ENCODE data around the gene CIZ1. TPM values are rescaled to one million over a fixed set of nuclear protein-coding genes. Genes with fewer than 3 reads are reported as not detected.

The CIZ1 gene
- total RNA-seq, 1 experiment from 2014 or later = 111 TPM

DNA sequence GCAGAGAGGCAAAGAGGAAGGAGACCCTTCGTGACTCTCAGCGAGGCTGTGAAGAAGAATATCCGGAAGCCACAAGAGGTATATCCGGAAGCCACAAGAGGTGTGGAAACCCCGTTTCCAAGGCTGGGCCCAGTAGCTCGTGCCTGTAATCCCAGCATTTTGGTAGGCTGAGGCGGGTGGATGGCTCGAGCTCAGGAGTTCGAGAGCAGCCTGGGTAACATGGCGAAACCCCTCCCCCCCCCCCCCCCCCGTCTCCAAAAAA, 31.9 kb downstream of the CIZ1 start:
- intact Hi-C loops (cut with micrococcal nuclease; ENCODE audit: unreplicated experiment) = no loop called here

DNA sequence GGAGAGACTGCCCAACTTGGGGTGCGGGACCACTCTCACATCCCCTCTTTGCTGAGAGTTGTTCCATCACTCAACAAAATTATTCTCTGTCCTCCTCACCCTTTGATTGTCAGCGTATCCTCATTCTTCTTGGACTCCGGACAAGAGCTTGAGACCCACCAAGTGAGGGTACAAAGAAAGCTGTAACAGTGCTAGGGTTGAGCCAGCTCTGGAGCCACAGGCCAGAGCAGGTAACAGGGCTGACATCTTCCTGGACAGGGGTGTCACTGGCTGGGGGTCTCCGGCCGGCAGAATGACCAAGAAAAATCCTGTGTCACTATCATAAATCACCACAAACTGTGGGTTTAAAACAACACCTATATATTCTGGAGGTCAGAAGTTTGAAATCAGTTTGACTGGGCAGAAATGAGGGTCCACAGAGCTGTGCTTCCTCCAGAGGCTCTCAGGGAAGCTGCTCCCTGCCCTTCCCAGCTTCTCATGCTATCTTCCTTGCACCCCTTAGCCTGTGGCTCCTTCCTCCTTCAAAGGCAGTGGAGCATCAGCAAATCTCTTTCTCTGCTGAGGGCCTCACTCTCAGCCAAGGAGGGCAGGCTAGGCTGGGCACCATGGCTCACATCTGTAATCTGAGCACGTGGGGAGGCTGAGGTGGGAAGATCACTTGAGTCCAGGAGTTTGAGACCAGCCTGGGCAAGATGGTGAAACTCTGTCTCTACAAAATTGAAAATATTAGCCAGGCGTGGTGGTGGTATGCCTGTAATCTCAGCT, 35.5 kb downstream of the CIZ1 start:
- Histone ChIP-seq H3K36me3 (ENCODE audit: control insufficient read depth, insufficient read depth, low read length) (no peaks in the 10 kb centered on the region; the same call in 1 of the 2 replicates), H3K27me3 (ENCODE audit: control insufficient read depth, insufficient read depth, low read length) (no peaks in the 10 kb centered on the region), H3K27ac (ENCODE audit: low read length) (no peak overlapping the region), H3K9me3 (ENCODE audit: control insufficient read depth, insufficient read depth, low read depth, low read length) (no peaks in the 10 kb centered on the region), H3K4me3 (ENCODE audit: low read depth in 2 of 2, low read length in 2 of 2) (no peak overlapping the region), H3K4me1 (ENCODE audit: control insufficient read depth, insufficient read depth, low read length) (peaks cover 4% of the 10 kb centered on the region; the same call in 1 of the 2 replicates)
- in situ Hi-C loops (cut with HindIII; ENCODE audit: low pct_unique_long_range_greater_than_20kb, low sequenced_read_pairs) (no loop called here), intact Hi-C loops (cut with micrococcal nuclease; ENCODE audit: unreplicated experiment) (no loop called here)
- ATAC-seq = no peak
- BruUV-seq (replicated peaks) = no TSS peak
- TF ChIP-seq, protein P1, sequence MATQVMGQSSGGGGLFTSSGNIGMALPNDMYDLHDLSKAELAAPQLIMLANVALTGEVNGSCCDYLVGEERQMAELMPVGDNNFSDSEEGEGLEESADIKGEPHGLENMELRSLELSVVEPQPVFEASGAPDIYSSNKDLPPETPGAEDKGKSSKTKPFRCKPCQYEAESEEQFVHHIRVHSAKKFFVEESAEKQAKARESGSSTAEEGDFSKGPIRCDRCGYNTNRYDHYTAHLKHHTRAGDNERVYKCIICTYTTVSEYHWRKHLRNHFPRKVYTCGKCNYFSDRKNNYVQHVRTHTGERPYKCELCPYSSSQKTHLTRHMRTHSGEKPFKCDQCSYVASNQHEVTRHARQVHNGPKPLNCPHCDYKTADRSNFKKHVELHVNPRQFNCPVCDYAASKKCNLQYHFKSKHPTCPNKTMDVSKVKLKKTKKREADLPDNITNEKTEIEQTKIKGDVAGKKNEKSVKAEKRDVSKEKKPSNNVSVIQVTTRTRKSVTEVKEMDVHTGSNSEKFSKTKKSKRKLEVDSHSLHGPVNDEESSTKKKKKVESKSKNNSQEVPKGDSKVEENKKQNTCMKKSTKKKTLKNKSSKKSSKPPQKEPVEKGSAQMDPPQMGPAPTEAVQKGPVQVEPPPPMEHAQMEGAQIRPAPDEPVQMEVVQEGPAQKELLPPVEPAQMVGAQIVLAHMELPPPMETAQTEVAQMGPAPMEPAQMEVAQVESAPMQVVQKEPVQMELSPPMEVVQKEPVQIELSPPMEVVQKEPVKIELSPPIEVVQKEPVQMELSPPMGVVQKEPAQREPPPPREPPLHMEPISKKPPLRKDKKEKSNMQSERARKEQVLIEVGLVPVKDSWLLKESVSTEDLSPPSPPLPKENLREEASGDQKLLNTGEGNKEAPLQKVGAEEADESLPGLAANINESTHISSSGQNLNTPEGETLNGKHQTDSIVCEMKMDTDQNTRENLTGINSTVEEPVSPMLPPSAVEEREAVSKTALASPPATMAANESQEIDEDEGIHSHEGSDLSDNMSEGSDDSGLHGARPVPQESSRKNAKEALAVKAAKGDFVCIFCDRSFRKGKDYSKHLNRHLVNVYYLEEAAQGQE (IDR thresholded peaks at IDR 0.05; ENCODE audit: insufficient read depth in 1 of 2, low read depth in 2 of 2, low read length in 1 of 2) = no peak
- TF ChIP-seq TCF7L2 (IDR thresholded peaks at IDR 0.05; ENCODE audit: low read depth, low read length) = no peak
- no peak for TF ChIP-seq SIN3A (IDR thresholded peaks at IDR 0.05; ENCODE audit: borderline replicate concordance, insufficient read depth, low read depth, low read length)
- TF ChIP-seq POLR2AphosphoS5 (IDR thresholded peaks at IDR 0.05; ENCODE audit: low read depth, low read length) = no peak
- CTCF ChIA-PET = interaction anchor here (1.6 kb wide), 1 partner anchor 35 kb away, joined by 7 read pairs; no protein-coding TSS in a partner anchor
- POLR2A ChIA-PET = no interaction called here
- DNase-seq (ENCODE audit: low read depth, low spot score) = no peak

More for the DNA sequence above, 31.9 kb downstream of the CIZ1 start:
- Histone ChIP-seq H3K4me3 (ENCODE audit: low read depth in 2 of 2, low read length in 2 of 2) (peak overlapping the region; percentile 46 to 62), H3K27me3 (ENCODE audit: control insufficient read depth, insufficient read depth, low read length) (no peaks in the 10 kb centered on the region), H3K36me3 (ENCODE audit: control insufficient read depth, insufficient read depth, low read length) (no peaks in the 10 kb centered on the region; the same call in 1 of the 2 replicates), H3K27ac (ENCODE audit: low read length) (peak overlapping the region; percentile 72), H3K4me1 (ENCODE audit: control insufficient read depth, insufficient read depth, low read length) (0 out of 2 replicates have a peak, but pooled peaks cover 7% of the 10 kb centered on the region), H3K9me3 (ENCODE audit: control insufficient read depth, insufficient read depth, low read depth, low read length) (no peaks in the 10 kb centered on the region)
- BruUV-seq (replicated peaks) = no TSS peak
- DNase-seq (ENCODE audit: low read depth, low spot score) (no peak), ATAC-seq (peak; percentile 29; the same call in 1 of the 2 replicates)
- CTCF ChIA-PET = no interaction called here
- TF ChIP-seq SIN3A (IDR thresholded peaks at IDR 0.05; ENCODE audit: borderline replicate concordance, insufficient read depth, low read depth, low read length) (no peak), TCF7L2 (IDR thresholded peaks at IDR 0.05; ENCODE audit: low read depth, low read length) (no peak), POLR2AphosphoS5 (IDR thresholded peaks at IDR 0.05; ENCODE audit: low read depth, low read length) (no peak)
- TF ChIP-seq, protein P1 (IDR thresholded peaks at IDR 0.05; ENCODE audit: insufficient read depth in 1 of 2, low read depth in 2 of 2, low read length in 1 of 2) = no peak
- TF ChIP-seq, protein P2, sequence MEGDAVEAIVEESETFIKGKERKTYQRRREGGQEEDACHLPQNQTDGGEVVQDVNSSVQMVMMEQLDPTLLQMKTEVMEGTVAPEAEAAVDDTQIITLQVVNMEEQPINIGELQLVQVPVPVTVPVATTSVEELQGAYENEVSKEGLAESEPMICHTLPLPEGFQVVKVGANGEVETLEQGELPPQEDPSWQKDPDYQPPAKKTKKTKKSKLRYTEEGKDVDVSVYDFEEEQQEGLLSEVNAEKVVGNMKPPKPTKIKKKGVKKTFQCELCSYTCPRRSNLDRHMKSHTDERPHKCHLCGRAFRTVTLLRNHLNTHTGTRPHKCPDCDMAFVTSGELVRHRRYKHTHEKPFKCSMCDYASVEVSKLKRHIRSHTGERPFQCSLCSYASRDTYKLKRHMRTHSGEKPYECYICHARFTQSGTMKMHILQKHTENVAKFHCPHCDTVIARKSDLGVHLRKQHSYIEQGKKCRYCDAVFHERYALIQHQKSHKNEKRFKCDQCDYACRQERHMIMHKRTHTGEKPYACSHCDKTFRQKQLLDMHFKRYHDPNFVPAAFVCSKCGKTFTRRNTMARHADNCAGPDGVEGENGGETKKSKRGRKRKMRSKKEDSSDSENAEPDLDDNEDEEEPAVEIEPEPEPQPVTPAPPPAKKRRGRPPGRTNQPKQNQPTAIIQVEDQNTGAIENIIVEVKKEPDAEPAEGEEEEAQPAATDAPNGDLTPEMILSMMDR (IDR thresholded peaks at IDR 0.05) = no peak
- in situ Hi-C loops (cut with HindIII; ENCODE audit: low pct_unique_long_range_greater_than_20kb, low sequenced_read_pairs) = no loop called here
- POLR2A ChIA-PET = no interaction called here
